T-helper 22 cell (primary cell): Measurements from ENCODE around the gene GPR63.

Source experiments
- DNase-seq: peaks from one replicate; pipeline ENCODE4 v3.0.0-alpha.2; 2020; ENCODE audit warnings: low read depth

The GPR63 gene

DNA sequence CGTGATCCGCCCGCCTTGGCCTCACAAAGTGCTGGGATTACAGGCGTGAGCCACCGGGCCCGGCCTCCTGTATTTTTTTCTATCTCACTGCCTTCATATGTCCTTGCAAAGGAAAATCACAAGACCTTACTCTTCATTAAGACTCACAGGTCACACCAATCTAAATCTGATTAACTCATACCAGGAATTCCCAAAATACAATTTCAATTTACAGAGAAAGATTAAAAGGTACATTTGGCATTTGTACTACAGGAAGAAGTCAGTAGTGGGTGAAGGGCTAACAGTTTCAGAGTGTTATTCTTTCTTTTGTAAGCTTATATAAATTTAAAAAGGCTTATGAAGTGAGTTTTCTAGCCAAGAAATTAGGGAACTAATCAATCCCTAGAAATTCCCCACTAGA, 87.4 kb downstream of the GPR63 start:
- no peak for DNase-seq
